LHCN-M2 (cell line): ENCODE results near the gene KCNMA1. TPM values are rescaled to one million over a fixed set of nuclear protein-coding genes. Genes with fewer than 3 reads are reported as not detected.
A peak's percentile ranks its signal among the peaks of the same experiment; 100 is the strongest.

Source experiments
- DNase-seq: peaks from one replicate; pipeline ENCODE4 v3.0.0-alpha.2; 2012; ENCODE audit warnings: low read depth
- total RNA-seq: library from RNA; depleted of rRNA; stranded (reverse); fragments of >200 nt; gene quantifications from 2 replicates; pipeline ENCODE4 v1.2.3, GENCODE V29; 2014

KCNMA1 gene
- total RNA-seq, 1 experiment from 2014 or later = 28.6 TPM

DNA sequence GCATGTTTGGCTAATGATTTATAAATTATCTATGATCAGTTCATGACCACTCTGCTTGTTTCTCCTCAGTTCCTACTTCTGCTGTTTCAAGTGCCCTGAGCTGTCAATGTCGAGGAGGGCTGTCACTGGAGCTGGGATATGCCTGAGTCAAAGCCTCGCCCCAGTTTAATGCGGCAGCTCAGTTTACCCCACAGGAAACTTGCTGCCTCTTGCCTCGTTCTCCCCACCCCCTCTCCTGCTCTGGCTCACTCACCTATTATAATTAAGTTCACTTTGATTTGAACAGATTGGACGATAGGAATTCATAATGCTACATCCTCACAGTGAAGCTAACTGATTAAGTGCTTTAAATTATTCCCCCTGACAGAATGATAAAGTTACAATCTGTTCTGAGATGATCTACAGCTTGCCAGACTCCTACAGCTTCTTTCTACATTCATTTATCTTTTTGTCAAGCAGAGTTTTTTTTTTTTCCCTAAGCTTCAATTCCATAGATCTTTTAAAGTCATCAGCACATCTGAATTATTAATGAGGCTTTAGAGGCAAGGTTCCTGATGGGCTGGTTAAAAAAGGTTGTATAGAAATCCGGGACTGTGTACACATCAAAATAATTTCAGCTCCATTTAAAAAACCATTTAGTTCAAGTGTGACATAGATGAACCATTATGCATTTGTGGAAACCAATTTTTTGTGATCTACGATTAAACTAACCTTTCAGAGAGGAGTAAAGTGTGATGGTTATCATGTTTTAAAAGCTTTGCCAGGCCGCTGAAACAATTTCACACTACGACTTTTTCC lies 758.3 kb downstream of the KCNMA1 start:
- no peak for DNase-seq

DNA sequence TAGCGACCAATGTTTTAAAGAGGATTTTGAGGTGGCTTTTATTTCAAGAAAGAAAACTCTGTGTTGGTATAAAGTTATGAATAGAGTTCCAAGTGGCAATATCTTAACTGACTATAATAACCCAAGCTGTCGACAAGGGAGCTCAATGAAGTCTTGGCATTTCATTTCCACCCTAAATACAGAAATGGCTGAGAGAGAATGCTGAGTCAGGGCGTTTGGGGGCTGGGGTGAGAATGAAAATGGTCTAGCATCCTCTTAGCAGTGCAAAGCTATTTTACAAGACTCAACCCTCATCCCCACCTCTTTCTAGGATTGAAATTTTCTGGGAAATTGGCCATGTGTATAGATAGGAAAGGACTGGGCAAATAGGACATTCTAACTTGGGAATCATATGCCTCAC lies 759.1 kb downstream of the KCNMA1 start:
- no peak for DNase-seq

DNA sequence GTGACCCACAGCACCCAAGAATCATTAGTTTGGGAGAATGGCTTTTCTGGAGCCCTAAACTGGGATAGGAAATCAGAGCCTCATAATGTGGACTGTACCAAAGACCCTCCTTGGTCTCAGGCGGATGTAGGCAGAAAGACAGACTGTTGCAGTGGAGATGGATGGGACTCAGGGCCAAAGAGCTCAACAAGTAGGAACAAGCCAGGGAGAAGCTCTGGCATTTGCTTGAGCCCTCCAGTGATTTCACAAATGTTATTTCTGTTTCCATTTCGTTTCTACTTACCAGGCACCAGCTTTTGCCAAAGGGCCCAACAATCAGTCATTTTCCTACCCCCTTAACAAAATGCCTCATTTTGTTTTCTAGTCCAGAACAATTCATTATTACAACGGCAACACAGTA lies 762.7 kb downstream of the KCNMA1 start:
- DNase-seq = no peak

DNA sequence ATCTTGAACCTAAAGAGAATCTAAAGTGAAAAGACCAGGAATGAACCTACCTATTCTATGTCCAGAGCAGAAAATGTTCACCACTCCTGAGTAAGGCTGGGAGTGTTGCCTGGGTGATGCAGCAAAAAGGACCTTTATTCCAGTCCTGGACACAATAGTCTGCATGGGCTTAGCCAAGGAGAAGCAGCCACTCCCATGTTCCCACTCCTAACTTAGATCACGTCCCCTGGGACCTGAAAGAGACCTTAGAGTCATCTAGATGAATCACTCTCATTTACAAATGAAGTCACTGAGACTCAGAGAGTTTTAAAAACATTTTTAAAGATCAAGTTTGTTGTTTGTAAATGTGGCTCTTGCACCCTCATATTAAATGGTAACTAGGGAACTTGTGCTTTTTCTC lies 763.4 kb downstream of the KCNMA1 start:
- DNase-seq = peak; percentile 87

DNA sequence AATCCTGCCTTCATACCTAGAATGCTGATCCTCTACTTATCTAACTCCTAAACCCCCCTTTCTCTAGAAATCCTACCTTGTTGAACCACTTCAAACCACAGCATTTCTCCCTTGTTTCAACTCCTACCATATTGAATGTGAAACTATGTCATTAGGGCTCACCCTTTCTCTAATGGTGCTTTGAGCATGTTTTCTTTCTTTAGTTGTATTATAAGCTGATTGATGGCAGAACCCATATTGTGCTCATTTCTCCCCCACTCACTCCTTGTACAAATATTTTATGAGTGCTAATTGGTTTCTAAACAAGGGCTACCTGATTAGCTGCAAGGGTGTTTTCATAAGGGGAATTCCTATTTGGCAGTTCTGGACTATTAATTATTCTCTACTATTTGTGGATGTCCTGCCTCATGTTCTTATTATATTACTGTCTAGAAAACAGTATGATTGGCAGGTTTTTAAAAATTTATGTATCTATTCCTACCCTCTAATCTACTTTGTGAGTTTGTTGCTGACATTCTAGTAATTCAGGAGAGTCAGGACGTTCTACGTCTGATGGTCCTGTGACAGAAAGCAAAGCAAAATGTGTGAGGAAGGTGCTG lies 765.8 kb downstream of the KCNMA1 start:
- DNase-seq = no peak

DNA sequence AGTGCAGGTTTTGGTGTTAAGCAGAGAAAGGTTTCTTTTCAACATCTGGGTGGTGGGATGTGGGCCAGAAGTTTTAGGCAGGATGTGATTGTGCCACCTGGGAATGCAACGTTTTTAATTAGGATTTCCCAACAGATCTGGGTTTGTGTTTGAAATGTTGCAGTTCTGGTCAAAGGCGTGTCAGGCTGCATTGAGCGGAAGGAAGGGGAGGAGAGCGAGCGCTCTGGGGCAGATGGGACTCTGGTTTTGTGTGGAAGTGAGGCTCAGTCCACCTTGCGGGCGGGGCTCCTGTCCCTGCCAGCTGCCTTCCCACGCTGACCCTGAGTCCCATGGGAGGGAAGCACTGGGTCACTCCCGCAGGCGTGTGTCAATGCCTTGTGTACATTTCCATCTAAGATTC lies 767.7 kb downstream of the KCNMA1 start:
- no peak for DNase-seq

DNA sequence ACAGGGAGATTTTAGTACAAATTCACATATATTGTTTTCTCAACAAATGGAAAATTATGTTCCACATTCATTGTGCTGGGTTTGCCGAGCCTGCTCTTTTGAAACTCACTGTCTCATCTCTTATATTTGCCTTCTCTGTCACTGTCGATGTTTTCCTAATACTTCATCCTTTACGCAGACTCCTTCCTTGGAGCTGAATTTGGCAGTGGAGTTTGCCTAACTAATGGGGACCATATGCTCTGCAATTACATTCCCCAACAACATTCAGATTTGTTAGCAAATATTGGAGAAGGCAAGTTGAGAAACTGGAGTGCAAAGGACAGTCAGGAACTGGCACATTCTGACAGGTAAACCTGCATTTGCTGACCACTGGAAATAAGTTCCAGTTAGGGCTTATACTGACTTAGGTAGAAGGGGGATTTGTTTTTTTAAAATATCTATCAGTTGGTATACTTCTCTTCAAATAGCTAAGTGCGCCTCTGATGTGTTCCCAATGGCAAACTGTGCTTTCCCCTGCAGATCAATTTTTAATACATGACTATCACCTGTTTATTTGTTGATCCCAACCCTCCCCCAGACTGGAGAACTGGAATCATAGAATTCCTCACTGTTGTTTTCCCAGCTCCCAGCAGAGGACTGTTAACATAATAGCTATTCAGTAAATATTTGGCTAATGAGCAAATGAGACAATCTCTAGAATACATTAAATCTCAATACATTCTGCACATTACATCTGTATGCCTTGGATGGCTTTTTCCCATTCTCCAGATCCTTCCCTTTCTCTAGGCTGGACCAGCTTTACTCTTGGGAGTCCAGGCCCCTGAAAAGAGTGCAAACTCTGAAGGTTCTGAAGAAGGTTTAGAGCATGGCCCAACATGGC lies 769.3 kb downstream of the KCNMA1 start:
- DNase-seq = no peak

DNA sequence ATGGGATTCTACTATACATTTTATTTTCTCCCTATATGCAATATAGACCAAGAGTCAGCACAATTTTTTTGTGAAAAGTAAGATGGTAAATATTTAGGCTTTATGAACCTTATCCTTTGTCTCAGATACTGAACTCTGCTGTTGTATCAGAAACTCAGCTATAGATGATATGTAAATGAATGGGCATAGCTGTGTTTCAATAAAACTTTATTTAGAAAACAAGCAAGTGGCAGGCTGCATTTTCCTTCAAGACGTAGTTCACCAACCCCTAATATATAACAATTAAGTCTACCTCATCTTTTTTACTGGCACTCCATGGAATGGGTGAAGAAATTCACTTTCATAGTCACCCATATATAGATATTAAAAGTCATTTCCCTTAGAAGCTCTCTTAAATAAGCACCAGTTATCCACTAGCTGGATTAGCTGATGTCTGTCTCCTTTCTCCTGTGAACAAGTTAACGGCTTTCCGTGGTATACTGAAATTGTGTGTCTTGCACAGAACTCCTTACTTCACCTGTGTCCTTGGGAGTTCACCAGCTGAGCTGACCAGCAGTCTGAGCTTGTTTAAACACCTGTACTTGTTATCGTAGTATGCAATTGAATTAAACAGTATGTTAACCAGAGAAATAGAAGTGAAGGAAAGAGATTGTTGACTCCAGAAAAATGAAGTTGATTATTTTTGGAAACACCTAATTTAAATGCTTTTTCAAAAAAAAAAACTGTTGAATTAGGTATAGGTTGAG lies 770.6 kb downstream of the KCNMA1 start:
- DNase-seq = no peak

DNA sequence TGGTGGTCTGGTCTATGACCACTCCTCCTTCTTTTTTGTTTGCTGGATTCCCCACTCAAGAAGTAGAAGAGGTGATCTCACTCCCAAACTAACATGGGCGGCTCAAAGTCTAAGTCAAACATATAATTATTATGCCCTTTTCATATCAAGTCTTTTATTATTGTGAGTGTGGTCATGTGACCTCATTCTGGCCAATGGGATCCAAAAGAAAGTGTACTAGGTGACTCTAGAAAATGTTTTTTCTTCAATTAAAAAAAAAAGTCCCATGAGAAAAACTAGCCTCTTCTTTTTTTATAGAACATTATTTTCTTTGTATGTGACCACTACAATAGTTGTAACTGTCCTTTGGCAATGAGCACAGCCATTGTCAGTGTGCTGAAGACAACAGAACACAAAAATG lies 772.7 kb downstream of the KCNMA1 start:
- DNase-seq = no peak

DNA sequence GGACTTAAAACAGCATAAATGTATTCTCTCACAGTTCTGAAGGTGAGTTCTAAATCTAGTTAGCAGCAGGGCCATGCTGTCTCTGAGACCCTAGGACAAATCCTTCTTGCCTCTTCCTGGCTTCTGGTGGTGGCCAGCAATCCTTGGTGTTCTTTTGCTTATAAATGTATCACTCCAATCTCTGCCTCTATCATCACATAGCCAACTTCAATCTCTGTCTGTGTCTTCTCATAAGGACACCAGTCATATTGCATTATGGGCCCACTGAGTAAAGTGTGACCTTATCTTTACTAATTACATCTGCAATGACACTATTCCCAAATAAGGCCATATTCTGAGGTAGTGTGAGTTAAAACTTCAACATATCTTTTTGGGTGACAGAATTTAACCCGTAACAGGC lies 778.9 kb downstream of the KCNMA1 start:
- no peak for DNase-seq

DNA sequence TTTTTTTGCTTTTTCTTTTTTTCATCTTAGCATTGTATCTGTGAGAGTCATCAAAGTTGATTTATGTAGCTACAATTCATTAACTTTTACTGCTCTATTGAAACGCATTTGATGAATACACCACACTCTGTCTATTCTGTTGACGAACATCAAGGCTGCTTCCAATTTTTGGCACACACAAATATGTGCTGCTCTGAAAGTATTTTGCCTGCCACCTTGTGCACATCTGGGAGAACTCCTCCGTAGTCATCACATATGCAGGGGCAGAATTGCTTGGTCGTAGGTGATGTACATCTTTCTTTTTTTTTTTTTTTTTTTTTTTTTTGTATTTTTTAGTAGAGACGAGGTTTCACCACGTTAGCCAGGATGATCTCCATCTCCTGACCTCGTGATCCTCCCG lies 796.8 kb downstream of the KCNMA1 start:
- no peak for DNase-seq

DNA sequence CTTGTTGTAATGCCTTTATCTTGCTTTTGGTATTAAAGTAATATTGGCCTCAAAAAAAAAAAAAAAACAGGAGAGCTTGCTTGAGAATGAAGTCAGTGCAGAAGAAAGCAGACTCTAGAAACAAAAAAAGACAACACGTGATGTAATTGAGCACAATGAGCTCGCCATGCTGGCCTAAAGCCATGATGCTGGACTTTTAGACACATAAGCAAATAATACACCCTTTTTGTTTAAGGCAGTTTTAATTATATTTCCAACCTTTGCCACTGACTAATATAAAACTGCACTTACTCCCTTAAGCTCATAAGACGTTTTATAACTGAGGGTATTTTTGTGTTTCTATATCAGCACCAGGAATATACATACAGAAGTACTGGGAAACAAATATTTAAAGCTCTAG lies 798.3 kb downstream of the KCNMA1 start:
- no peak for DNase-seq

DNA sequence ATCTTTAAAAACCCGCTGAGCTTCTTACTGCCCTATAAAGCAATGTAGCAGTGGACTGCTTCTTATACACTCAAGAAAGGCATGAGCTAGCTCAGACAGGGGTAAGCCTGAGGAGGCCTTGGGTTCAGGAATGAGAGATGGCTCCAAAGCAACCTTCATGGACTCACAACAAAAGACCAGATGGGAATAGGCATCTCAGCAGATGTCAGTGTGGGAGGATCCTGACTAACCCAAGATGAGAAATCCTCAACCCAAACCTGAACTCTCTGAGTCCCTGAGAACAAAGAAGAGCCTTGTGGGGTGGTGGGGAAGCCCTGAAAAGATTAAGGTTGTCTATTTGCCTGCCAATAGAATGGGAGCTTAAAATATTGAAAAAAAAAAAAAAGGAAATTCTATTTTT lies 807.4 kb downstream of the KCNMA1 start:
- no peak for DNase-seq

DNA sequence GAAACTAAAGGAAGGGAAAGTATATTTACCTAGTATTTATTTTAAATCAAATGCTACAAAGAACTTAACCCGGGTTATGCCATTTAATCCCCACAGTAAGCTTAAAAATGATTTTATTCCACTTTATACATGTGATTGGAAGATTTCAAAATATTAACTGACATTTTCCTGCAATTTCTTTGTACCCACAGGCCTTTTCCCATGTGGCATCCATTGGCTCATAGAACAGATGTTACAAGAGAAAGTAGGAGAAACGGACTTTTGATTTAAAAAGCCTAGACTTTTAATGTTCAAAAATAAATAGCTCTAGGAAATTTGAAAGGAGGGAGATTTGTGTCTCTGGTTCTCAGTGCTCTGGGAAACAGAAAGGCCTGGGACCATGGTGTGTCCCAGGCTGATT lies 807.9 kb downstream of the KCNMA1 start:
- DNase-seq = no peak
